ENCODE data around the gene PHF21A. TPM values are rescaled to one million over a fixed set of nuclear protein-coding genes. Genes with fewer than 3 reads are reported as not detected.

Gene PHF21A
- total and polyA plus RNA-seq, 2 of the 13 experiments (the other 11 are each of a cell fraction or from before 2014, with no cell fraction given) = 4.1 to 34.6 TPM

GRCh38 chr11:46119352-46120216, 1.7 kb downstream of the PHF21A start (continued):
- TF ChIP-seq RFXAP (CRISPR knock-in tag; IDR thresholded peaks at IDR 0.05; ENCODE audit: borderline replicate concordance) = no peak
- TF ChIP-seq HDAC6 (IDR thresholded peaks at IDR 0.05; ENCODE audit: low read depth, low read length) = no peak
- TF ChIP-seq ASH2L (IDR thresholded peaks at IDR 0.05; ENCODE audit: insufficient read length, low read depth, low read length) = peak; percentile 73
- no peak for TF ChIP-seq ZNF768 (CRISPR knock-in tag; IDR thresholded peaks at IDR 0.05)
- TF ChIP-seq HHEX (CRISPR knock-in tag; IDR thresholded peaks at IDR 0.05) = no peak
- TF ChIP-seq ARNT2 (CRISPR knock-in tag; IDR thresholded peaks at IDR 0.05; ENCODE audit: low read depth) = no peak
- TF ChIP-seq PAWR (CRISPR knock-in tag; IDR thresholded peaks at IDR 0.05; ENCODE audit: borderline replicate concordance) = no peak
- no peak for TF ChIP-seq ZKSCAN8 (CRISPR knock-in tag; IDR thresholded peaks at IDR 0.05; ENCODE audit: borderline replicate concordance)
- no peak for TF ChIP-seq ZBTB3 (CRISPR knock-in tag; IDR thresholded peaks at IDR 0.05; ENCODE audit: borderline replicate concordance, low read depth)
- no peak for TF ChIP-seq ZNF234 (CRISPR knock-in tag; conservative IDR thresholded peaks at IDR 0.05)
- TF ChIP-seq KAT8 (CRISPR knock-in tag; IDR thresholded peaks at IDR 0.05) = 0 out of 2 replicates have a peak, but pooled peaks have one; percentile 30
- TF ChIP-seq FOXK2 (IDR thresholded peaks at IDR 0.05) = peak; percentile 73
- no peak for TF ChIP-seq ZNF382 (CRISPR knock-in tag; IDR thresholded peaks at IDR 0.05; ENCODE audit: borderline replicate concordance)
- no peak; the same call in 1 of the 2 replicates for TF ChIP-seq GMEB1 (CRISPR knock-in tag; IDR thresholded peaks at IDR 0.05; ENCODE audit: borderline replicate concordance)
- no peak for TF ChIP-seq KLF11 (CRISPR knock-in tag; IDR thresholded peaks at IDR 0.05)
- no peak for TF ChIP-seq ZNF777 (CRISPR knock-in tag; IDR thresholded peaks at IDR 0.05)
- peak; percentile 61; the same call in 1 of the 2 replicates for TF ChIP-seq ZNF264 (CRISPR knock-in tag; IDR thresholded peaks at IDR 0.05)
- TF ChIP-seq GATA4 (IDR thresholded peaks at IDR 0.05; ENCODE audit: borderline replicate concordance, low read depth) = no peak
- peak; percentile 38; the same call in 1 of the 2 replicates for TF ChIP-seq ZNF362 (CRISPR knock-in tag; IDR thresholded peaks at IDR 0.05; ENCODE audit: borderline replicate concordance)
- TF ChIP-seq YY1 (IDR thresholded peaks at IDR 0.05; ENCODE audit: insufficient read depth, insufficient replicate concordance, low read depth, low read length) = peak; percentile 24
- TF ChIP-seq ZNF101 (CRISPR knock-in tag; IDR thresholded peaks at IDR 0.05; ENCODE audit: borderline replicate concordance, low read depth) = no peak
- TF ChIP-seq SP1 (IDR thresholded peaks at IDR 0.05) = no peak
- TF ChIP-seq SP1 (CRISPR knock-in tag; IDR thresholded peaks at IDR 0.05) = no peak
- 0 out of 2 replicates have a peak, but pooled peaks have one; percentile 32 for TF ChIP-seq ZNF558 (CRISPR knock-in tag; IDR thresholded peaks at IDR 0.05; ENCODE audit: borderline replicate concordance)
- peak; percentile 61; the same call in 1 of the 2 replicates for TF ChIP-seq ZNF414 (CRISPR knock-in tag; IDR thresholded peaks at IDR 0.05)
- no peak for TF ChIP-seq IRF1 (CRISPR knock-in tag; IDR thresholded peaks at IDR 0.05; ENCODE audit: low read depth)
- TF ChIP-seq NR2F6 (IDR thresholded peaks at IDR 0.05) = peak; percentile 46; the same call in 1 of the 2 replicates
- no peak for TF ChIP-seq NR2F6 (CRISPR knock-in tag; IDR thresholded peaks at IDR 0.05)
